GM12865 (cell line): Measurements from ENCODE around the gene CHI3L2.

ENCODE experiments used
- DNase-seq: peaks from one replicate; pipeline ENCODE4 v3.0.0; 2010; ENCODE audit warnings: low read depth
- H3K4me3 ChIP-seq: 2 replicates; pipeline ENCODE4 v1.5.1; 2011; ENCODE audit warnings: mild to moderate bottlenecking, low read depth, low read length, control low read depth
- TF ChIP-seq, protein P1 (sequence below): IDR thresholded peaks from 2 replicates; pipeline ENCODE4 v1.5.1; 2011; ENCODE audit warnings: low read length, control low read depth, low read depth, inconsistent platforms; ENCODE audit not compliant: insufficient read depth; ENCODE audit errors: missing control alignments

The CHI3L2 gene

DNA sequence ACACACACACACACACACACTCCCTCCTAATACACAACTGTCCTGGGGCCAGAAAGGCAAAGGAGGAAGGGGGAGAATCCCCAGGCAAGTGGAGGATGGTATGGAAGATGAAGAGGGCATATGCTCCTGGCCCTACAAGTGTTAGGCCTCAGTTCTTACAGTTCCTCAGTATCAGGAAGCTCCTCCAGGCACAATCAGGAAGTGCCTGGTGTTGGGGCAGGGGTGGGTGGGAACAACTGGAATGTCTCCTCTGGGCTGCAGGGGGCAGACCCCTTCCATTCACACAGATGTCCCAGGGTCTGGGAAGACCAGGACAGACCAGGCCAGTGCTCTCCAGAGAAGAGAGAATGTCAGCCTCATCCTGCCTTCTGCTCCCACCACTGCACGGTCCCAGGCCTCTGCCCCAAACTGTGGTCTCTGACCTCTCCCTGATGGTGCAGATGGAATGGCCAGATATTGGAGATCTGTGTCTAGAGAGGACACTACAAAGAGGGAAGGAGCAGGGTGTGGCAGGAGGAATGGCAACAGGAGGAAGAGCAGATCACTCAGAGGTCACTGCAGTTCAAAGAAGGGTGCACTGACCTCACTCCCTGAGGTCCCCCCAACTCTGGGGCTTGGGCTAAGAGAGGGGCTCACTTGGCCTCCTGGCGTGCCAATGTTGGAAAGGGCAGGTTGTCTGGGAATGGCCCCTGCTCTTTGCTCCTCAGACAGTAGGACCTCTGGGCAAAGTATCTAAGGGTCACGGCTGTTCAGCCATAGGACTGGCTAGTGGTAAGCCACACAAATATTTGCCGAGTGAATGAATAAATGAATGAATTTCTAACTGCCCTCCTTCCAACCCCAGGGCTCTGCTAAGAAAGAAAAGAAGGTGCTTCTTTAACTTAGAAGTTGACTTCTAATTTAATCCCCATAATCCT, 24.5 kb upstream of the CHI3L2 start:
- peak overlapping the region; percentile 74 for H3K4me3 ChIP-seq
- DNase-seq = peak; percentile 68

DNA sequence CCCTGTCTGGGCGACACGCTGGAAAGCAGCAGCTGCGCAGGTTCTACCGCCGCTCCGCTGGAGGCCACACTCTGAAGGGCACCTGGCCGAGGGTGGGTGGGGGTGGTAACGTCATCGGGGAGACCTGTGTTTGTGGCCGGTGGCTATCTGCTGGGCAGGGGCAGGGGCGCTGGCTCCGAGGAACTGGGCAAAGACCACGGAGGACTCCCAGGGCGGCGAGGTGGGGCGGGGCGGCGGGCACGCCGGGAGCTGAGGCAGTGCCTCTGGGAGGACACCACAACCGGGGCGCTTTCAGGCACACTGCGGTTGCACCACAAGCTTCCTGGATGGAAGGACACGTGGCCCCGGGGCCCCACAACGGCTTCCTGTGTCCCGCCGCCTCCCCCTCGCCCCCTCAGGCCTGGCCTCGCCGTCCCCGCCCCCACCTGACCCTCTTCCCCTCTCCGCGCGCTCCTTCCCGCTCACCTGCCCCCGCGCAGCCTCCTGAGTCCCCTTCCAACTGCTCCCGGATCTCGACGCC, 23.8 kb upstream of the CHI3L2 start:
- TF ChIP-seq, protein P1, sequence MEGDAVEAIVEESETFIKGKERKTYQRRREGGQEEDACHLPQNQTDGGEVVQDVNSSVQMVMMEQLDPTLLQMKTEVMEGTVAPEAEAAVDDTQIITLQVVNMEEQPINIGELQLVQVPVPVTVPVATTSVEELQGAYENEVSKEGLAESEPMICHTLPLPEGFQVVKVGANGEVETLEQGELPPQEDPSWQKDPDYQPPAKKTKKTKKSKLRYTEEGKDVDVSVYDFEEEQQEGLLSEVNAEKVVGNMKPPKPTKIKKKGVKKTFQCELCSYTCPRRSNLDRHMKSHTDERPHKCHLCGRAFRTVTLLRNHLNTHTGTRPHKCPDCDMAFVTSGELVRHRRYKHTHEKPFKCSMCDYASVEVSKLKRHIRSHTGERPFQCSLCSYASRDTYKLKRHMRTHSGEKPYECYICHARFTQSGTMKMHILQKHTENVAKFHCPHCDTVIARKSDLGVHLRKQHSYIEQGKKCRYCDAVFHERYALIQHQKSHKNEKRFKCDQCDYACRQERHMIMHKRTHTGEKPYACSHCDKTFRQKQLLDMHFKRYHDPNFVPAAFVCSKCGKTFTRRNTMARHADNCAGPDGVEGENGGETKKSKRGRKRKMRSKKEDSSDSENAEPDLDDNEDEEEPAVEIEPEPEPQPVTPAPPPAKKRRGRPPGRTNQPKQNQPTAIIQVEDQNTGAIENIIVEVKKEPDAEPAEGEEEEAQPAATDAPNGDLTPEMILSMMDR = no peak
- H3K4me3 ChIP-seq = peak overlapping the region; percentile 74
- peak; percentile 98 for DNase-seq

More for the DNA sequence above, 24.5 kb upstream of the CHI3L2 start:
- TF ChIP-seq, protein P1 = peak; percentile 15

DNA sequence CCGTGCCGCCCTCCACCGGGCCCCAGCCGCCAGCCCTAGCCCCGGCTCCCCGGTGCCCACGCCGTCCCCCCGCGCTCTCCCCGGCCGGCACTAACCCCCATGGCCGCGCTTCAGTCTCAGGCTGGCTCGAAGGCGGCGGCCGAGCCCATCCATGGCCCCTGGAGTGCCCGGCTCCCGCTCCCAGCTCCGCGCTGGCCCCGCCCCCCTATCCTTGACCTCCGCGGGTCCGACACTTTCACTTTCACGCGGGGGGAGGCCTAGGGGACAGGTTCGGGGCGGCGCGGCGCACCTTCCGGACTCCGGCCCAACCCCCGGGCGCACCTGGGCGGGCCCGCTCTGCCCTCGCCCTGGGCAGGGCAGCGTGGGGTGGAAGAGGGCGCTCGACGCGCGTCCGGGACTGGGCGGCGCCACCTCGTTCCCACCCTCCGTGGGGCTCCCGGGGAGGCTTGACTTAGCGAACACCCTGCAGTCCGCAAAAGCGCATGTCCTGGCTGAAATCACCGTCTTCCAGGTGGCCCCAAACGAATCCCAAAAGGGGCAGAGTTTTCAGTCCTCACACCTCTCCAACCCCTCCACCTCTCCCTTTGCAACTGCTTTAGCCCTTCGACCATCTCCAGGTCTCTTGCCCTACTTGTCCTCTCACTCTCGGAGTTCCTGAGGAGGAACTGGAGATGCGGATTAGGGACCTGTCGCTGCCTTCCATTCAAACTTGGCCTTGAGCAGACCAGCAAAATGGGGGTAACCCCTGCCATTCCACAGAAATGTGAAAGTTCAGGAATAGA, 23.1 kb upstream of the CHI3L2 start:
- peak overlapping the region; percentile 74 for H3K4me3 ChIP-seq
- peak; percentile 96 for DNase-seq
- TF ChIP-seq, protein P1 = no peak

DNA sequence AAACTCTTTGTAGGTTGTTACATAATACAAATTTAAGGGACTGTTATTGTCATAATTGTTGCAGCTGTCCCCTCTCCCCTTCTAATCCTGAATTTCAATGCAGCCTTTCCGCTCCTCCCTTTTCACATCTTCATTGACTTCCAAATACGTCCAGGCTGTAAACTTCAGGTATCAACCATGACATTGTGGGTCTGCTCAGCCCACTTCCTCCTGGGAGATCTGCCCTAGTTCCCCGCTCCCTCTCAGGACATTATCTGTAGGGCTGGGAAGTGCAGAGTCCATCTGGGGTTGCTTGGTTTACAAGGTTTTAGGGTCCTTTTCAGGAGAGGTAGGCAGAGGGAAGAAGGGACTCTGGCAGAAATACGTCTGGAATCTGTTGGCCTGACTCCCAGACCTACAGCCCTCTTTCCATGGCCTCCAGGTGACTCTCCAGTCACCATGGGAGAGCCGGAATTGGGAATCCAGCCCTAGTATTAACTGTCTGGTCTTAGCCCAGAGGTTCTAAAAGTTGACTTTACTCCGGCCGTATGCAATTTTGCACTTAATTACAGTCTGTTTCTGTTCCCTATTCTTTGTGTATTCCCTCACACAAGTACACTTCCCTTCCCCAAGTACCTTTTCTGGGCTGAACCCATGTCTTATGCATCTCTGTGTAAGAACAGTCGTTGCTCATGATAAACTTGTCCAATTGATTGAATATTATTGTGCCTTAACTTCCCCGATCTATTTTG, 22.4 kb upstream of the CHI3L2 start:
- peak; percentile 34 for DNase-seq
- TF ChIP-seq, protein P1 = no peak
- H3K4me3 ChIP-seq = peak overlapping the region; percentile 74

DNA sequence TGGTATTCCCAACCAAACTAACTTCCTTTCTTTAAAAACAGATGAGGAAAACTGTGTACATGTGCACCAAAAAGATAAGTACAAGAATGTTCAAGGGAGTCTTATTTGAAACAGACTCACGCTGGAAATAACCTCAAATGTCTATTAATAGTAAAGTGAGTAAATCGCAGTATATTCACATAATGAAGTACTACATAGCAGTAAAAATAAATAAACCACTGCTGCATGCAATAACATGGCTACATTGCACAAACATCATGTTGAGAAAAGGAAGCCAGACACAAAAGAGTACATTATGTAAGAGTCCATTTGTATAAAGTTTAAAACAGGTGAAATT, 21.8 kb upstream of the CHI3L2 start:
- no peak overlapping the region for H3K4me3 ChIP-seq
- DNase-seq = peak; percentile 10
- TF ChIP-seq, protein P1 = no peak

DNA sequence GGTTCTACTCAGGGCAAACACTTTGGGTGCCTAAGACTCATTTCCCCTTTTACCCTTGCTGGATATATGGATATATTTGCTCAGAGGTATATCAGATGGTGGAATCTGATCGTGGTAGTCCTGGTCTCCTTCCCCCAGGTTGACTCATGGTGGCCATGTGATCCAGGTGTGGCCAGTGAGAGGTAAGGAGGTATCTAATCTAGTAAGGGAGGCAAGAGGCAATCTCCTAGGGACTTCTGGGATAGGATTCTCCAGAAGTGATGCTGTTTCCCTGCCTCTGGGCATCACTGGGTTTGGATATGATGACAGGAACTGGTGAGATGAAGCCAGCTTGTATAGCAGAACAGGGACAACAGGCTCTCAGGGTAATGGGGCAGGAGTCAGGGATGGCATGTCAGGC, 18.6 kb upstream of the CHI3L2 start:
- no peak overlapping the region for H3K4me3 ChIP-seq
- DNase-seq = no peak
- TF ChIP-seq, protein P1 = no peak
